ENCODE data around the gene HEXD. TPM values are rescaled to one million over a fixed set of nuclear protein-coding genes. Genes with fewer than 3 reads are reported as not detected.
"Not testable (repeated sequence)": the region's sequence is repeated elsewhere in the genome, so short reads cannot be mapped to it uniquely, and the experiment has no call there.

Gene HEXD
- polyA plus RNA-seq, 1 experiment = 9.1 TPM

GRCh38 chr17:82380860-82381702 is 37.1 kb upstream of the HEXD start:
- TF ChIP-seq CTCF (IDR thresholded peaks at IDR 0.05; ENCODE audit: low read depth, low read length) = no peak
- peaks cover 45% of the 10 kb centered on the region for H3K27me3 ChIP-seq (ENCODE audit: control insufficient read depth, insufficient read depth, low read length)
- H3K27ac ChIP-seq (ENCODE audit: low read depth, low read length) = no peak overlapping the region
- ChIA-PET POLR2A (no interaction called here), CTCF (interaction anchor here (0.6 kb wide), 1 partner anchor 81 kb away, joined by 3 read pairs; no protein-coding TSS in a partner anchor)
- no peaks in the 10 kb centered on the region; the same call in 1 of the 2 replicates for H3K9me3 ChIP-seq (ENCODE audit: control insufficient read depth, insufficient read depth, low read length)
- no peak for DNase-seq (ENCODE audit: low read depth, low spot score)
- no peak overlapping the region for H3K4me3 ChIP-seq (ENCODE audit: low read depth, low read length)

DNA sequence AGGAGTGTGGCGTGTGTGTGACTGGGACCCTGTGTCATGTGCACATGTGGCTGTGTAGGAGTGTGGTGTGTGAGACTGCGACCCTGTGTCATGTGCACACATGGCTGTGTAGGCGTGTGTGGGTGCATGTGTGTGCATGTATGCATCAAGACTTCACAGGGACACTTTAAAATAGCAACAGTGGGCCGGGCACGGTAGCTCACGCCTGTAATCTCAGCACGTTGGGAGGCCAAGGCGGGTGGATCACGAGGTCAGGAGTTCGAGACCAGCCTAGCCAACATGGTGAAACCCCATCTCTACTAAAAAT is 36.5 kb upstream of the HEXD start:
- DNase-seq (ENCODE audit: low read depth, low spot score); CTCF ChIA-PET; H3K4me3 ChIP-seq (ENCODE audit: low read depth, low read length); H3K9me3 ChIP-seq (ENCODE audit: control insufficient read depth, insufficient read depth, low read length); H3K27ac ChIP-seq (ENCODE audit: low read depth, low read length); POLR2A ChIA-PET: not testable (repeated sequence)
- H3K27me3 ChIP-seq (ENCODE audit: control insufficient read depth, insufficient read depth, low read length) = peaks cover 47% of the 10 kb centered on the region

GRCh38 chr17:82382220-82382932 is 35.8 kb upstream of the HEXD start:
- H3K9me3 ChIP-seq (ENCODE audit: control insufficient read depth, insufficient read depth, low read length); H3K27ac ChIP-seq (ENCODE audit: low read depth, low read length); H3K4me3 ChIP-seq (ENCODE audit: low read depth, low read length); DNase-seq (ENCODE audit: low read depth, low spot score); POLR2A ChIA-PET; CTCF ChIA-PET: not testable (repeated sequence)
- H3K27me3 ChIP-seq (ENCODE audit: control insufficient read depth, insufficient read depth, low read length) = peaks cover 53% of the 10 kb centered on the region

DNA sequence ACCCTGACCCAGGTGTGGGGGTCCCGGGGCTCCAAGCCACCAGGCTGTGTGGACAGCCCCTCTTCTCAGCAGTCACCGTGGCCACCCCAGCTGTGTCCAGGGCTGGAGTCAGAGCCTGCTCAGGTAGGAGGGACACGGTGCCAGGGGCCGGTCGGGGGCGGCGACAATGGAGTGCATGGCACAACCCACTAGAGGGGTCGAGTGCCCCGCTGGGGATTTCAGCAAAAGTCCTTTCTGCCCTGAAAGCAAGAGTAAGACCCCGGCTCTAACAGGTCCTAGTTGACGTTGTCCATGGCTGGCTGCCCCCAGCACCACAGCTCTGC is 35.3 kb upstream of the HEXD start:
- Histone ChIP-seq H3K9me3 (ENCODE audit: control insufficient read depth, insufficient read depth, low read length) (no peaks in the 10 kb centered on the region; the same call in 1 of the 2 replicates), H3K4me3 (ENCODE audit: low read depth, low read length) (no peak overlapping the region), H3K27ac (ENCODE audit: low read depth, low read length) (no peak overlapping the region), H3K27me3 (ENCODE audit: control insufficient read depth, insufficient read depth, low read length) (peaks cover 55% of the 10 kb centered on the region)
- no peak for TF ChIP-seq CTCF (IDR thresholded peaks at IDR 0.05; ENCODE audit: low read depth, low read length)
- ChIA-PET CTCF (no interaction called here), POLR2A (no interaction called here)
- DNase-seq (ENCODE audit: low read depth, low spot score) = no peak

GRCh38 chr17:82383411-82383810 is 34.7 kb upstream of the HEXD start:
- CTCF ChIA-PET = no interaction called here
- Histone ChIP-seq H3K27me3 (ENCODE audit: control insufficient read depth, insufficient read depth, low read length) (peaks cover 50% of the 10 kb centered on the region), H3K27ac (ENCODE audit: low read depth, low read length) (no peak overlapping the region), H3K9me3 (ENCODE audit: control insufficient read depth, insufficient read depth, low read length) (no peaks in the 10 kb centered on the region; the same call in 1 of the 2 replicates), H3K4me3 (ENCODE audit: low read depth, low read length) (no peak overlapping the region)
- POLR2A ChIA-PET = no interaction called here
- TF ChIP-seq CTCF (IDR thresholded peaks at IDR 0.05; ENCODE audit: low read depth, low read length) = no peak
- no peak for DNase-seq (ENCODE audit: low read depth, low spot score)

GRCh38 chr17:82384051-82384729 is 34.0 kb upstream of the HEXD start:
- Histone ChIP-seq H3K9me3 (ENCODE audit: control insufficient read depth, insufficient read depth, low read length) (no peaks in the 10 kb centered on the region; the same call in 1 of the 2 replicates), H3K27me3 (ENCODE audit: control insufficient read depth, insufficient read depth, low read length) (peaks cover 47% of the 10 kb centered on the region), H3K4me3 (ENCODE audit: low read depth, low read length) (no peak overlapping the region), H3K27ac (ENCODE audit: low read depth, low read length) (no peak overlapping the region)
- DNase-seq (ENCODE audit: low read depth, low spot score) = no peak
- ChIA-PET POLR2A (no interaction called here), CTCF (no interaction called here)
- TF ChIP-seq CTCF (IDR thresholded peaks at IDR 0.05; ENCODE audit: low read depth, low read length) = no peak
